Measurements from ENCODE around the gene DPP10. TPM values are rescaled to one million over a fixed set of nuclear protein-coding genes. Genes with fewer than 3 reads are reported as not detected.

Gene DPP10
- total and polyA plus RNA-seq, 4 donors: 0.08 to 5.0 (median 0.27) TPM

DNA sequence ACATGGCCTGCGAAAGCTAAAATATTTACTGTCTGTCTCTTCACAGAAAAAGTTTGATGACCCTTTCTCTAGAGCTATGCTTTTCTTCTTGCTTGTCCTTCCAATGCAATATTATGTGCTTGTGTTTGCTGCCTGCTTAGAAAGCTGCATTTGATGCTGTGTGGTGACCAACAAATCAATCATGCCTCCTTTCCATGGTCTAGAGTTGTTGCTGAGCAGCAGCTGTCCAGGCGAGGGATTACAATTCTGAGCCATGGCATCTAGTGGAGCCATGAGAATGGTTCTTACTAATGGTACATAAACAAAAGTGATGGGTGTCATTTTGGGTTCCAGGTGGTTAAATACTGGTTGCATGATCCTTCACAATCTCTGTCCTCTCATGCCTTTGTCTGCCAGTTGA is 1142.1 kb downstream of the DPP10 start:
- WGBS, 2 donors: 92 to 94% methylated on average over 2 of the region's 2 CpGs
- DNase-seq (no peak), ATAC-seq (ENCODE audit: insufficient read depth, low FRiP score) (no peak)
- Histone ChIP-seq H3K36me3 (ENCODE audit: control insufficient read depth in 4 of 4, insufficient read depth in 4 of 4, low read length in 4 of 4) (no peaks in the 10 kb centered on the region), H3K9ac (ENCODE audit: insufficient read depth in 1 of 2, low read length in 2 of 2) (no peak overlapping the region), H3K27me3 (ENCODE audit: control insufficient read depth in 3 of 3, insufficient read depth in 3 of 3, low read length in 2 of 3) (no peaks in the 10 kb centered on the region), H3K9me3 (ENCODE audit: control insufficient read depth in 4 of 4, insufficient read depth in 3 of 4, low read length in 3 of 4) (peaks cover 0 to 3% (median 0%) of the 10 kb centered on the region in 4 donors), H3K4me1 (ENCODE audit: control insufficient read depth in 5 of 5, insufficient read depth in 5 of 5, low read length in 5 of 5) (no peaks in the 10 kb centered on the region), H3K4me3 (no peak overlapping the region), H3K27ac (ENCODE audit: low read depth in 1 of 2, low read length in 1 of 2) (no peak overlapping the region)
- TF ChIP-seq, protein P1, sequence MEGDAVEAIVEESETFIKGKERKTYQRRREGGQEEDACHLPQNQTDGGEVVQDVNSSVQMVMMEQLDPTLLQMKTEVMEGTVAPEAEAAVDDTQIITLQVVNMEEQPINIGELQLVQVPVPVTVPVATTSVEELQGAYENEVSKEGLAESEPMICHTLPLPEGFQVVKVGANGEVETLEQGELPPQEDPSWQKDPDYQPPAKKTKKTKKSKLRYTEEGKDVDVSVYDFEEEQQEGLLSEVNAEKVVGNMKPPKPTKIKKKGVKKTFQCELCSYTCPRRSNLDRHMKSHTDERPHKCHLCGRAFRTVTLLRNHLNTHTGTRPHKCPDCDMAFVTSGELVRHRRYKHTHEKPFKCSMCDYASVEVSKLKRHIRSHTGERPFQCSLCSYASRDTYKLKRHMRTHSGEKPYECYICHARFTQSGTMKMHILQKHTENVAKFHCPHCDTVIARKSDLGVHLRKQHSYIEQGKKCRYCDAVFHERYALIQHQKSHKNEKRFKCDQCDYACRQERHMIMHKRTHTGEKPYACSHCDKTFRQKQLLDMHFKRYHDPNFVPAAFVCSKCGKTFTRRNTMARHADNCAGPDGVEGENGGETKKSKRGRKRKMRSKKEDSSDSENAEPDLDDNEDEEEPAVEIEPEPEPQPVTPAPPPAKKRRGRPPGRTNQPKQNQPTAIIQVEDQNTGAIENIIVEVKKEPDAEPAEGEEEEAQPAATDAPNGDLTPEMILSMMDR (IDR thresholded peaks at IDR 0.05; ENCODE audit: control extremely low read depth, extremely low read depth): no peak

DNA sequence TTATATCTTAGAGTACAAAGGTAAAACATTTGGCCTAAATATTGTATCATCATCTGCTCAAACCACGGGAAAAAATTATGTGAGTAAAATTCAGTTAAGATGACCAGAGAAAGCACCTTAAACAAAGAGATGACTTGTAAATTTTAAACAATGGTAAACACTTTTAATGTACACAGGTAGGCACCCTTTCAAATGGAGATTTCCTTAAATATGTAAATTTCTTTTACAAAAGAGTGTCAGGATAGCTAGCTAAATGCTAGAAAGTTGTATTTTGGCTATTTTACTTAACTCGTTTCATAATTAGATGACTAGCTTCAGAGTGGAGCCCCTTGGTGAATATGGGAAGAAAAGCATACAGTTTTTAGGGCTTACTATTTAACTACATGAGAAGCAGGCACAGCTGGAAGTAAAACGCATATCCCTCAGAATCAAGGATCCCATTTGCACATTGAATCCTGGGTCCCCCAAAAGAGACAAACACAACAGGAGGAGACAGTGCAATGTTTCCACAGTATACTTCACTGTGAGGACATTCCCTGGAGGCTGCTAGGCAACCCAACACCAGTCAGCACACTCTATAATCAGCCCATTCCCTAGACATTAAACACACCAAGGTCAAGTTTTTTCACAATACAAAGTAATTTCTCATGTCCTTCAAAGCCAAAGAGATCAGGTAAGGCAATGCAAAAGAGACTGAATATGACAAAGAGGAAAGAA is 1154.4 kb downstream of the DPP10 start:
- WGBS, 2 donors: 42 to 56% methylated on average over 3 of the region's 3 CpGs
- TF ChIP-seq, protein P1 (IDR thresholded peaks at IDR 0.05; ENCODE audit: control extremely low read depth, extremely low read depth): no peak
- Histone ChIP-seq H3K27me3 (ENCODE audit: control insufficient read depth in 3 of 3, insufficient read depth in 3 of 3, low read length in 2 of 3) (peaks cover 0 to 7% (median 0%) of the 10 kb centered on the region in 3 donors), H3K9ac (ENCODE audit: insufficient read depth in 1 of 2, low read length in 2 of 2) (no peak overlapping the region), H3K36me3 (ENCODE audit: control insufficient read depth in 4 of 4, insufficient read depth in 4 of 4, low read length in 4 of 4) (no peaks in the 10 kb centered on the region), H3K4me1 (ENCODE audit: control insufficient read depth in 5 of 5, insufficient read depth in 5 of 5, low read length in 5 of 5) (no peaks in the 10 kb centered on the region), H3K9me3 (ENCODE audit: control insufficient read depth in 4 of 4, insufficient read depth in 3 of 4, low read length in 3 of 4) (peaks cover 0 to 3% (median 0%) of the 10 kb centered on the region in 4 donors), H3K4me3 (no peak overlapping the region), H3K27ac (ENCODE audit: low read depth in 1 of 2, low read length in 1 of 2) (no peak overlapping the region)
- ATAC-seq (ENCODE audit: insufficient read depth, low FRiP score) (no peak), DNase-seq (no peak)

DNA sequence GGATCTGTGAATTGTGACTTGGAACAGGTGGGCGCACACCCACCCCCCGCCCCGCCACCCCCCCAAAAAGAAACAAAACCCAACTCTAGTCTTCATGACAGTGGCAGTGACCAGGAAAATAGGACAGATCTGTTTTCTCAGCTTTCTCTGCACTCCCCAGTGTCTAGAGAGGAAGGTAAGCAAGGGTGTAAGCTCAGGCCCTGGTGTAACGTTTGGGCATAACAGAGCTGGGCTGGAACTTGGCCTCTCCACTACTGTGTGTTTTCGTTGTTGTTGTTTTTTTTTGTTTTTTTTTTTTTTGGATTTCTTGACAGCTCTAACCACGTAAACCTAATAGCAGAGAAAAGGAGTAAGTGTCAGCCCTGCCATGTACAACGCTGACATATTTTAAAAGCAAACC is 1160.8 kb downstream of the DPP10 start:
- DNase-seq (no peak), ATAC-seq (ENCODE audit: insufficient read depth, low FRiP score) (no peak)
- no peaks in the 10 kb centered on the region for H3K9me3 ChIP-seq (ENCODE audit: control insufficient read depth in 4 of 4, insufficient read depth in 3 of 4, low read length in 3 of 4)
- H3K36me3 ChIP-seq (ENCODE audit: control insufficient read depth in 4 of 4, insufficient read depth in 4 of 4, low read length in 4 of 4): no peaks in the 10 kb centered on the region
- H3K4me1 ChIP-seq (ENCODE audit: control insufficient read depth in 5 of 5, insufficient read depth in 5 of 5, low read length in 5 of 5): no peaks in the 10 kb centered on the region
- H3K27ac ChIP-seq (ENCODE audit: low read depth in 1 of 2, low read length in 1 of 2): no peak overlapping the region
- no peak overlapping the region for H3K9ac ChIP-seq (ENCODE audit: insufficient read depth in 1 of 2, low read length in 2 of 2)
- 80 to 85% methylated on average over 7 of the region's 7 CpGs for WGBS, 2 donors
- TF ChIP-seq, protein P1 (IDR thresholded peaks at IDR 0.05; ENCODE audit: control extremely low read depth, extremely low read depth): no peak
- peaks cover 0 to 29% (median under 1%) of the 10 kb centered on the region in 3 donors for H3K27me3 ChIP-seq (ENCODE audit: control insufficient read depth in 3 of 3, insufficient read depth in 3 of 3, low read length in 2 of 3)
- no peak overlapping the region for H3K4me3 ChIP-seq

All from lung (tissue), 12 donors.